Measurements from ENCODE around the gene WDR19. TPM values are rescaled to one million over a fixed set of nuclear protein-coding genes. Genes with fewer than 3 reads are reported as not detected.

The WDR19 gene
- total and polyA plus RNA-seq, 2 of the 4 experiments (the other 2 are of a cell fraction): 16.0 to 22.6 TPM

GRCh38 chr4:39280770-39281169 is 98.4 kb downstream of the WDR19 start:
- H3K4me3 ChIP-seq (ENCODE audit: insufficient read depth, low read depth, low read length): no peak overlapping the region
- H4K20me1 ChIP-seq (ENCODE audit: insufficient read depth, low read length): no peaks in the 10 kb centered on the region
- H2BK120ac ChIP-seq (ENCODE audit: low read depth, low read length): no peak overlapping the region
- no peak overlapping the region for H3K18ac ChIP-seq (ENCODE audit: low read depth, low read length)
- H3K14ac ChIP-seq (replicated peaks; ENCODE audit: low read depth, low read length): no peak overlapping the region
- H3K9me3 ChIP-seq (ENCODE audit: control insufficient read depth, insufficient read depth, low read length): no peaks in the 10 kb centered on the region
- 0 out of 2 replicates have a peak, but pooled peaks cover 2% of the 10 kb centered on the region for H3K4me1 ChIP-seq (ENCODE audit: control insufficient read depth, insufficient read depth, low read length)
- POLR2A ChIA-PET (ENCODE audit: unreplicated experiment): no interaction called here
- no peak overlapping the region for H4K91ac ChIP-seq (ENCODE audit: insufficient read depth, low read depth, low read length)
- no peak overlapping the region for H2AK5ac ChIP-seq (ENCODE audit: low read depth, low read length)
- no peak overlapping the region for H3K4me2 ChIP-seq (ENCODE audit: low read depth, low read length)
- dilution Hi-C loops (cut with HindIII; ENCODE audit: low sequenced_read_pairs, unreplicated experiment): no loop called here
- in situ Hi-C loops (cut with MboI; ENCODE audit: low sequenced_read_pairs): no loop called here
- no peak overlapping the region for H3K56ac ChIP-seq (ENCODE audit: extremely low read depth, insufficient read depth, low read length)
- TF ChIP-seq USF2 (IDR thresholded peaks at IDR 0.05; ENCODE audit: low read depth, low read length): no peak
- TF ChIP-seq MAFK (IDR thresholded peaks at IDR 0.05; ENCODE audit: low read depth, low read length): peak; percentile 44; the same call in 1 of the 2 replicates
- H3K36me3 ChIP-seq (ENCODE audit: control insufficient read depth, insufficient read depth, low read length): peaks cover 16% of the 10 kb centered on the region
- no peaks in the 10 kb centered on the region for H3K27me3 ChIP-seq (ENCODE audit: control insufficient read depth, insufficient read depth, low read length)
- ATAC-seq (ENCODE audit: low read depth) (no peak), DNase-seq (no peak)
- no peak overlapping the region for H2AK9ac ChIP-seq (replicated peaks; ENCODE audit: low read depth, low read length, poor library complexity)
- BruUV-seq (replicated peaks): no TSS peak
- H3K23ac ChIP-seq (ENCODE audit: low read depth, low read length): no peak overlapping the region
- H3K9ac ChIP-seq (ENCODE audit: low read depth, low read length): no peak overlapping the region
- no peaks in the 10 kb centered on the region for H3K79me1 ChIP-seq (ENCODE audit: low read depth in 1 of 2, low read length in 2 of 2)
- no peak overlapping the region for H4K8ac ChIP-seq (ENCODE audit: low read depth in 2 of 2, low read length in 2 of 2)
- H2BK20ac ChIP-seq (ENCODE audit: low read depth, low read length): no peak overlapping the region
- WGBS, 2 experiments (ENCODE audit: extremely low coverage in 2 of 2, insufficient read length in 1 of 2): no CpG with 5 or more reads among the region's 2 CpGs
- H4K5ac ChIP-seq (ENCODE audit: low read depth, low read length): no peak overlapping the region
- no peak overlapping the region for H2BK5ac ChIP-seq (ENCODE audit: low read depth, low read length, poor library complexity, severe bottlenecking)
- no peak overlapping the region for H3K27ac ChIP-seq (ENCODE audit: insufficient read depth, low read length)
- peaks cover 5% of the 10 kb centered on the region; the same call in 1 of the 2 replicates for H3K9me1 ChIP-seq (ENCODE audit: insufficient read depth, low read length)
- H3K4ac ChIP-seq (ENCODE audit: low read depth, low read length): no peak overlapping the region
- no peak overlapping the region for H2AFZ ChIP-seq (replicated peaks; ENCODE audit: low read length, poor library complexity)
- intact Hi-C loops (cut with micrococcal nuclease): no loop called here
- CTCF ChIA-PET: no interaction called here
- no peak overlapping the region for H2BK15ac ChIP-seq (ENCODE audit: low read depth, low read length)

All from IMR-90 (cell line).